Retinal pigment epithelial cell (primary cell): ENCODE results near the gene WBP2NL.

Experiments
- DNase-seq: peaks from one replicate; pipeline ENCODE4 v3.0.0-alpha.2; 2010; ENCODE audit warnings: low read depth
- H3K4me3 ChIP-seq: 2 replicates; pipeline ENCODE4 v1.5.1; 2011; ENCODE audit warnings: mild to moderate bottlenecking, low read length, control low read depth, moderate library complexity
- TF ChIP-seq, protein P1 (sequence below): conservative IDR thresholded peaks from 2 replicates; pipeline ENCODE4 v1.5.1; 2011; ENCODE audit warnings: low read depth, low read length, control low read depth, inconsistent platforms

Gene WBP2NL

DNA sequence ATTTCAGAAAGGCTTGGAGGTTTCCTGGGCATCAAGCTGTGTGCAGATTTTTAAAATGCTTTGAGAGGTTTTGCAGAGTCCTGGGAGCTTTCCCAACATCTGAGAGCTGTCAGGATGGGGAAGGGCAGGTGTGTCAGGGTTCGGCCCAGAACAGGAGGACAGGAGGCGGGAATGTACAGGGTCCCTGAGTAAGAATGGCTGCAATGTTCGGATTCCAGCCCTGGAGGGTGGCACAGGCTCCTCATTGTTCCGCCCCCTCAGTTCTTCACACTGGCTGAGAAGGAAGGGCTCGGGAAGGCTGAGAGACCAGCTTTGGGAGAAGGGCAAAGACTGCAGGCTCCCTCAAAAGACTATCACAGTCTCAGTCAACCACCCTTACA lies 34.5 kb upstream of the WBP2NL start:
- TF ChIP-seq, protein P1, sequence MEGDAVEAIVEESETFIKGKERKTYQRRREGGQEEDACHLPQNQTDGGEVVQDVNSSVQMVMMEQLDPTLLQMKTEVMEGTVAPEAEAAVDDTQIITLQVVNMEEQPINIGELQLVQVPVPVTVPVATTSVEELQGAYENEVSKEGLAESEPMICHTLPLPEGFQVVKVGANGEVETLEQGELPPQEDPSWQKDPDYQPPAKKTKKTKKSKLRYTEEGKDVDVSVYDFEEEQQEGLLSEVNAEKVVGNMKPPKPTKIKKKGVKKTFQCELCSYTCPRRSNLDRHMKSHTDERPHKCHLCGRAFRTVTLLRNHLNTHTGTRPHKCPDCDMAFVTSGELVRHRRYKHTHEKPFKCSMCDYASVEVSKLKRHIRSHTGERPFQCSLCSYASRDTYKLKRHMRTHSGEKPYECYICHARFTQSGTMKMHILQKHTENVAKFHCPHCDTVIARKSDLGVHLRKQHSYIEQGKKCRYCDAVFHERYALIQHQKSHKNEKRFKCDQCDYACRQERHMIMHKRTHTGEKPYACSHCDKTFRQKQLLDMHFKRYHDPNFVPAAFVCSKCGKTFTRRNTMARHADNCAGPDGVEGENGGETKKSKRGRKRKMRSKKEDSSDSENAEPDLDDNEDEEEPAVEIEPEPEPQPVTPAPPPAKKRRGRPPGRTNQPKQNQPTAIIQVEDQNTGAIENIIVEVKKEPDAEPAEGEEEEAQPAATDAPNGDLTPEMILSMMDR, result no peak
- no peak overlapping the region for H3K4me3 ChIP-seq
- no peak for DNase-seq

DNA sequence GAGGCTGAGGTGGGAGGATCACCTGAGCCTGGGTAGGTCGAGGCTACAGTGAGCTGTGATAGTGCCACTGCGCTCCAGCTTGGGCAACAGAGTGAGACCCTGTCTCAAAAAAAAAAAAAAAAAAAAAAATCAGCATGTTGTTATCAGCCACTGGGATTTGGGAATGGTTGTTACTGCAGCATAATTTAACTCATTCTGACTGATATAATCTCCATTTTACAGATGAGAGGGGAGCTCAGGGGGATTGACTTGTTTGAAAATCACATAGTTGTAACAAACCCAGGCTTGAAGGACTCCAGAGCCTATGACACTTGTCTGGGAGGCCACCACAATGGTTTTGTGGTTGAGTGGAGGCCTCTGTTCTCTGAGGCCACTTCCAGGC lies 32.4 kb upstream of the WBP2NL start:
- DNase-seq, result no peak
- no peak overlapping the region for H3K4me3 ChIP-seq
- TF ChIP-seq, protein P1, result no peak

DNA sequence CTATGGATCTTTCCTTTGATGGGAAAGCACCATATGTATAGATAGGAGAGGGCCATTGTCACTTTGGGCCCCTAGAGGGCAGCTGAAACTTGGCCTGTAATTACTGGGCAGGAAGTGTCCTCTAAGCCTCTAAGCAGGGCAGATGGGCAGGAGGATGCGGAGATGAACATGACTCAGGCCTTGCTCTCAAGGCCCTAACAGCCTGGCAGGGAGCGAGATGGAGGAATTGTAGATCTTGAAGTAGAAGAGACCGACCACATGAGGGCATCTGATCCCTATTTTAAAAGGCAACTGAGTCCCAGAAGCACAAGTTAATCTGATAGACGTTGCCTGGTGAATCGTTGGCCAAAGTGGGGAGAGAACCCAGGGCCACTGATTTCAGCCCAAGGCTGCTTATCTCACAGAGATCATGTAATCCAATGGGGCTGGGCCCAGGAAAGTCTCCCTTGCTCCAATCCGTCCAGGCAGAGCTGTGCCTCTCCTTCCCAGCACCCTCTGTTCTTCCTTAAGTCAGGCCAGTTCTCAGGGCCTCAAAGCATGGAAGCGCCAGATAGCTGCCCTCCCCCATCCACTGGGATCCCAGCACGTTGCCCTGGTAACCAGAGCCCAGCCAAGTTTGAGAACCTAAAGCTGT lies 31.9 kb upstream of the WBP2NL start:
- TF ChIP-seq, protein P1, result peak; percentile 43
- no peak overlapping the region for H3K4me3 ChIP-seq
- DNase-seq, result peak; percentile 43

DNA sequence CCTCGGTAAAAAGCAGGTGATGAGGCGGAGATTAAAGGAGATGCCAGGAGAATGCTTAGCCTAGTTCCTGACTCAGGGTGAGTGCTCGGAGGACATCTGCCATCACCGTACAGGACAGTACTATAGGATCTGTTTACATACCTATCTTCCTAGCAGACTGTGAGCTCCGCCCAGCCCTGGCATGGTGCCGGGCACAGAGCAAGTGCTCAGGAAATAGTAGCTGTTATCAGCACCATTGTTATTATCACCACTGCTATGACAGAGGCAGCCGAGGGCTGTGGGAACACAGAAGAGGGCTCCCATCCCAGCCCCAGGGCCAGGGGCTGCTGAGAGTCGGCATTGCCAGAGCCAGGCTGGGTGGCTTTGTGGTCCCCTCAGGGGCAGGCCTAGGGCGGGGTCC lies 30.0 kb upstream of the WBP2NL start:
- TF ChIP-seq, protein P1, result no peak
- no peak for DNase-seq
- no peak overlapping the region for H3K4me3 ChIP-seq

DNA sequence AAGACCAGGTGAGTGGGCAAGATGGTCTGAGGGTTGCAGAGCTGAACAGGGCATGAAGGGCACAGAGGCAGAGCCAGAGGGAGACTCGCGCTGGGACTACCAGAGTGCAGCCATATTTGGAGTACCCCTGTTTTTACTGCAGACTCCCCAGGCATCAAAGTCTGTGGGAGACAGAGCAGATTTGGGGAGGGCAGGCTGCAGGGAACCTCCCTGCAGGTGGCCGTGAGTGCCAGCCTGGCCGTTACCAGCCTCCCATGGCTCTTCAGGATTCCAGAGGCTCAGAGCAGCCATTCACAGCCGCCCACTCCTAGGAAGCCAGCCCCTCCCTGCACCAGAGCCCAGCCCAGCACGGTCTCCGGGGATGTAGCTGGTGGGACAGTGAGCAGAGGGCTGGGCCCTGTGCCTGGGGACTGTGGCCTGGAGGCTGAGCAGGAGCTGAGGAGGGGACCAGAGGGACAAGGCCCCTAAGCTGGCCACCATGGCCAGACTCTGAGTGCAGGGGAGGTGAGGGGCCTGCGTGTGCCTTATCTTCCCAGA lies 29.4 kb upstream of the WBP2NL start, which contains the start of gene SEPTIN3:
SEPTIN3 (plus strand) TSS at position 334 of the 537 bp plus-strand sequence. CDS start 2,050 bp downstream, outside the sequence.
- TF ChIP-seq, protein P1, result no peak
- H3K4me3 ChIP-seq, result no peak within 1 kb of the TSS
- DNase-seq, result no peak

DNA sequence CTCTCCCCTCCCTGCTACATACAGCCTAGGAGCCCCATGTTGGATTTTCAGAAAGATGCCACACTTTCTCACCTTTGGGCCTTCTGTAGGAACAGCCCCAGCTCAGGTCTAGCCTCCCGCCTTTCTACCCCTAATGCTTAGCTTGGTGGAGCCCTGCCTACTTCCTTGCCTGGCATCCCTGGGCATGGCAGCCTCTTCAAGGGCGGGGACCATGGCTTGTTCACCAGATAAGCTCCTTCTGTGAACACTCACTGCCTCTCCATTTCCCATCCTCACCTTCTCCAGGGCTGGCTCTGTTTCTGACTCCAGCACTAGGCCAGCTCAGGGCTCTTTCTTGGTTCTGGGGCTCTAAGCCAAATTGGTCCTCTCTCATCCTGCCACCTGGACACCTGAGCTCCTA lies 28.0 kb upstream of the WBP2NL start:
- DNase-seq, result no peak
- TF ChIP-seq, protein P1, result no peak

DNA sequence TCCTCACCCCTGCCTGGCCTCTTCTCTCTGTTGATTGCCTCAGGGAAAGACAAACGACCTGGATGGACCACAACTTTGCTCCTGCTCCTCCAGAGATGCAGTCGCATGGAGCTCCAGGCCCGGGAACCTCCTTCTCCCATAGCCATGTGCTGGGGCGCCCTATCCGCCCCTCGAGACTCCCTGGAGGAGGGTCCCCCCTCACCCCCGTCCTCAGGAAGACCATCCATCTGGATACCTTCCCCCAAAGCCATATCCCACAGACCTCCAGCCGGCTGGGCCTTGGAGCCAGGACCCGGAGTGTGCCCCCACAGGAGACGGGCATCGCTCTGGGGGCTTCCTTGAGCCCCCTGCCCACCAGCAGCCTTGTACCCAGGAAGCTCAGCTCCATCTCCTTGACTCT lies 27.2 kb upstream of the WBP2NL start:
- TF ChIP-seq, protein P1, result no peak
- no peak overlapping the region for H3K4me3 ChIP-seq
- no peak for DNase-seq

More for the DNA sequence above, 28.0 kb upstream of the WBP2NL start:
- no peak overlapping the region for H3K4me3 ChIP-seq
